Adipocyte (in vitro differentiated cells): Measurements from ENCODE around the gene GFI1.
"Not testable (repeated sequence)": the region's sequence is repeated elsewhere in the genome, so short reads cannot be mapped to it uniquely, and the experiment has no call there.

Experiments used
- DNase-seq: peaks from one replicate; pipeline ENCODE4 v3.0.0-alpha.2; 2015; ENCODE audit warnings: low read depth
- H3K27me3 ChIP-seq: replicated peaks from 2 replicates; pipeline ENCODE4 v1.7.0; 2013; ENCODE audit warnings: mild to moderate bottlenecking, low read length, moderate library complexity; ENCODE audit not compliant: control insufficient read depth, insufficient read depth
- H3K36me3 ChIP-seq: 2 replicates; pipeline ENCODE4 v1.7.0; 2013; ENCODE audit warnings: low read length, mild to moderate bottlenecking, moderate library complexity; ENCODE audit not compliant: control insufficient read depth, insufficient read depth, severe bottlenecking
- H3K4me1 ChIP-seq: 2 replicates; pipeline ENCODE4 v1.7.0; 2013; ENCODE audit warnings: mild to moderate bottlenecking, low read length, moderate library complexity; ENCODE audit not compliant: control insufficient read depth, insufficient read depth
- H3K4me3 ChIP-seq: 2 replicates; pipeline ENCODE4 v1.7.0; 2013; ENCODE audit warnings: mild to moderate bottlenecking, low read length, moderate library complexity
- H3K9ac ChIP-seq: 2 replicates; pipeline ENCODE4 v1.7.0; 2013; ENCODE audit warnings: mild to moderate bottlenecking, low read length, moderate library complexity
- H3K9me3 ChIP-seq: 2 replicates; pipeline ENCODE4 v1.7.0; 2013; ENCODE audit warnings: mild to moderate bottlenecking, low read length, moderate library complexity; ENCODE audit not compliant: control insufficient read depth

GFI1 gene

GRCh38 chr1:92486251-92487077, at the start of gene GFI1:
TSS of gene GFI1 (minus strand) at chr1:92486925. CDS start at chr1:92483487, 3,438 bp downstream.
- Histone ChIP-seq H3K4me1 (peaks cover 41% of the 10 kb centered on the region), H3K4me3 (peak within 1 kb of the TSS; percentile 74), H3K36me3 (no peaks in the 10 kb centered on the region), H3K9ac (no peak within 1 kb of the TSS), H3K9me3 (no peaks in the 10 kb centered on the region), H3K27me3 (peaks cover 51% of the 10 kb centered on the region)
- peak; percentile 41 for DNase-seq

GRCh38 chr1:92532371-92532770, 45.6 kb upstream of the GFI1 start:
- H3K4me1 ChIP-seq, H3K4me3 ChIP-seq, H3K9me3 ChIP-seq, H3K27me3 ChIP-seq, H3K9ac ChIP-seq, DNase-seq, H3K36me3 ChIP-seq: not testable (repeated sequence)

- not testable (repeated sequence) for H3K4me1 ChIP-seq, DNase-seq, H3K9me3 ChIP-seq, H3K36me3 ChIP-seq, H3K27me3 ChIP-seq, H3K4me3 ChIP-seq, H3K9ac ChIP-seq
Measured at GRCh38 chr1:92531939-92532338, 45.2 kb upstream of the GFI1 start.

- Histone ChIP-seq H3K9ac (no peak overlapping the region), H3K4me1 (no peaks in the 10 kb centered on the region), H3K36me3 (peaks cover 4% of the 10 kb centered on the region), H3K9me3 (no peaks in the 10 kb centered on the region), H3K27me3 (no peaks in the 10 kb centered on the region), H3K4me3 (no peak overlapping the region)
- no peak for DNase-seq
Measured at GRCh38 chr1:92527670-92528069, 40.9 kb upstream of the GFI1 start.

- DNase-seq, H3K9ac ChIP-seq, H3K27me3 ChIP-seq, H3K9me3 ChIP-seq, H3K36me3 ChIP-seq, H3K4me3 ChIP-seq, H3K4me1 ChIP-seq: not testable (repeated sequence)
Measured at GRCh38 chr1:92524944-92525590, 38.3 kb upstream of the GFI1 start.

GRCh38 chr1:92519043-92519442, 32.3 kb upstream of the GFI1 start:
- Histone ChIP-seq H3K36me3 (peaks cover 5% of the 10 kb centered on the region), H3K9me3 (no peaks in the 10 kb centered on the region), H3K9ac (no peak overlapping the region), H3K27me3 (no peaks in the 10 kb centered on the region), H3K4me1 (no peaks in the 10 kb centered on the region), H3K4me3 (no peak overlapping the region)
- DNase-seq = no peak

- Histone ChIP-seq H3K4me3 (no peak overlapping the region), H3K9me3 (no peaks in the 10 kb centered on the region), H3K9ac (no peak overlapping the region), H3K27me3 (no peaks in the 10 kb centered on the region), H3K4me1 (no peaks in the 10 kb centered on the region), H3K36me3 (peaks cover 5% of the 10 kb centered on the region)
- no peak for DNase-seq
Measured at GRCh38 chr1:92516574-92516973, 29.8 kb upstream of the GFI1 start.

- H3K4me1 ChIP-seq = no peaks in the 10 kb centered on the region
- H3K9me3 ChIP-seq = no peaks in the 10 kb centered on the region
- DNase-seq = no peak
- no peak overlapping the region for H3K4me3 ChIP-seq
- no peak overlapping the region for H3K9ac ChIP-seq
- peaks cover 5% of the 10 kb centered on the region for H3K36me3 ChIP-seq
- H3K27me3 ChIP-seq = no peaks in the 10 kb centered on the region
Measured at GRCh38 chr1:92515796-92516201, 29.1 kb upstream of the GFI1 start.

GRCh38 chr1:92511541-92511940, 24.8 kb upstream of the GFI1 start:
- H3K4me1 ChIP-seq = no peaks in the 10 kb centered on the region
- no peak for DNase-seq

GRCh38 chr1:92509619-92510018, 22.9 kb upstream of the GFI1 start:
- no peaks in the 10 kb centered on the region for H3K4me1 ChIP-seq

More at GRCh38 chr1:92511541-92511940, 24.8 kb upstream of the GFI1 start:
- Histone ChIP-seq H3K9me3 (no peaks in the 10 kb centered on the region), H3K27me3 (no peaks in the 10 kb centered on the region), H3K4me3 (no peak overlapping the region), H3K36me3 (no peaks in the 10 kb centered on the region), H3K9ac (no peak overlapping the region)

GRCh38 chr1:92505015-92505692, 18.4 kb upstream of the GFI1 start:
- Histone ChIP-seq H3K9me3 (no peaks in the 10 kb centered on the region), H3K9ac (no peak overlapping the region), H3K4me3 (no peak overlapping the region), H3K27me3 (no peaks in the 10 kb centered on the region), H3K36me3 (no peaks in the 10 kb centered on the region), H3K4me1 (peaks cover 7% of the 10 kb centered on the region)
- DNase-seq = no peak

More at GRCh38 chr1:92509619-92510018, 22.9 kb upstream of the GFI1 start:
- Histone ChIP-seq H3K36me3 (no peaks in the 10 kb centered on the region), H3K27me3 (no peaks in the 10 kb centered on the region), H3K4me3 (no peak overlapping the region), H3K9me3 (no peaks in the 10 kb centered on the region), H3K9ac (no peak overlapping the region)
- no peak for DNase-seq
